Gastrocnemius medialis (tissue), 4 donors: ENCODE results near the gene TACR1. TPM values are rescaled to one million over a fixed set of nuclear protein-coding genes. Genes with fewer than 3 reads are reported as not detected.
"Not testable (repeated sequence)": the region's sequence is repeated elsewhere in the genome, so short reads cannot be mapped to it uniquely, and the experiment has no call there.

Experiments used
- ATAC-seq, 2 donors: fragments of 150-250 bp; one replicate each; pipeline ENCODE4 v1.9.1; 2016
- DNase-seq, 2 donors: peaks; one replicate each; pipeline ENCODE4 v3.0.0-alpha.2; 2019
- H3K27ac ChIP-seq, 4 donors: fragments of 200-600 bp; sonication (generic); 1 replicate in 1 of 4; 2 replicates in 3 of 4; pipeline ENCODE4 v1.5.1; 2016 to 2018; ENCODE audit warnings: mild to moderate bottlenecking in 2 of 4, moderate library complexity in 1 of 4
- H3K27me3 ChIP-seq, 3 donors: fragments of 200-600 bp; sonication (generic) in 2 of 3; 1 replicate in 1 of 3; 2 replicates in 2 of 3; pipeline versions ENCODE4 v1.5.1 to v1.6.0; 2016 to 2019; ENCODE audit warnings: mild to moderate bottlenecking in 1 of 3, moderate library complexity in 1 of 3
- H3K36me3 ChIP-seq, 2 donors: fragments of 200-600 bp; sonication (generic) in 1 of 2; one replicate each; pipeline ENCODE4 v1.5.1; 2017 to 2018
- H3K4me1 ChIP-seq, 2 donors: fragments of 200-600 bp; sonication (generic) in 1 of 2; one replicate each; pipeline ENCODE4 v1.5.1; 2016 to 2017; ENCODE audit warnings: mild to moderate bottlenecking in 2 of 2
- H3K4me3 ChIP-seq, 4 donors: fragments of 200-600 bp; sonication (generic) in 3 of 4; 1 replicate in 1 of 4; 2 replicates in 3 of 4; pipeline ENCODE4 v1.5.1; 2016 to 2019; ENCODE audit warnings: mild to moderate bottlenecking in 2 of 4
- H3K9me3 ChIP-seq, 3 donors: fragments of 200-600 bp; sonication (generic) in 2 of 3; 1 replicate in 1 of 3; 2 replicates in 2 of 3; pipeline ENCODE4 v1.5.1; 2016 to 2019
- CTCF ChIP-seq, 5 experiments: fragments of 450-650 bp in 3 of 5; fragments of 200-600 bp in 2 of 5; sonication (generic) in 2 of 5; IDR thresholded peaks in 4 of 5; conservative IDR thresholded peaks in 1 of 5; 1 replicate in 4 of 5; 2 replicates in 1 of 5; pipeline ENCODE4 v1.5.1; 2016 to 2019; ENCODE audit warnings: antibody characterized with exemption in 5 of 5, mild to moderate bottlenecking in 3 of 5, moderate library complexity in 3 of 5
- POLR2A ChIP-seq, 2 donors: fragments of 450-650 bp; IDR thresholded peaks; one replicate each; pipeline ENCODE4 v1.6.1; 2017; ENCODE audit warnings: antibody characterized with exemption in 2 of 2, mild to moderate bottlenecking in 2 of 2, moderate library complexity in 2 of 2
- in situ Hi-C, 4 donors: fragments of 200-750 bp; cut with MboI; loops; one replicate each; pipeline versions ENCODE4 v1.15.0 to v1.8.0; 2017; ENCODE audit warnings: low sequenced_read_pairs in 4 of 4
- intact Hi-C: fragments of 100-400 bp; cut with DNase I; formaldehyde crosslinking; loops from one replicate; pipeline ENCODE4 v1.15.1; 2023; ENCODE audit warnings: low total_unique reads
- total RNA-seq, 4 donors: library from RNA; depleted of rRNA; stranded (reverse); fragments of >200 nt; gene quantifications; one replicate each; pipeline versions ENCODE4 v1.1.0 to v1.2.3, GENCODE V29; 2016

Gene TACR1
- total RNA-seq, 4 donors from 2014 or later = 0.07 to 0.42 (median 0.19) TPM

- no peak for DNase-seq
- Histone ChIP-seq H3K36me3 (no peaks in the 10 kb centered on the region), H3K27ac (no peak overlapping the region), H3K27me3 (no peaks in the 10 kb centered on the region), H3K4me1 (no peaks in the 10 kb centered on the region), H3K9me3 (no peaks in the 10 kb centered on the region), H3K4me3 (no peak overlapping the region)
- no peak for TF ChIP-seq CTCF (IDR thresholded peaks at IDR 0.05 in 4 of 5, conservative IDR thresholded peaks at IDR 0.05 in 1 of 5)
- TF ChIP-seq POLR2A (IDR thresholded peaks at IDR 0.05) = no peak
- in situ Hi-C loops (no loop called here), intact Hi-C loops (no loop called here)
- ATAC-seq = no peak
Observed at GRCh38 chr2:75175456-75175855, 23.9 kb downstream of the TACR1 start.

GRCh38 chr2:75174981-75175380 is 24.3 kb downstream of the TACR1 start:
- Histone ChIP-seq H3K27me3 (no peaks in the 10 kb centered on the region), H3K4me1 (no peaks in the 10 kb centered on the region), H3K9me3 (no peaks in the 10 kb centered on the region), H3K36me3 (no peaks in the 10 kb centered on the region), H3K27ac (no peak overlapping the region), H3K4me3 (no peak overlapping the region)
- TF ChIP-seq POLR2A (IDR thresholded peaks at IDR 0.05) (no peak), CTCF (IDR thresholded peaks at IDR 0.05 in 4 of 5, conservative IDR thresholded peaks at IDR 0.05 in 1 of 5) (no peak)
- in situ Hi-C loops = no loop called here
- DNase-seq (no peak), ATAC-seq (no peak)
- intact Hi-C loops = no loop called here

GRCh38 chr2:75174519-75174918 is 24.8 kb downstream of the TACR1 start:
- in situ Hi-C loops = no loop called here
- intact Hi-C loops = no loop called here
- no peaks in the 10 kb centered on the region for H3K27me3 ChIP-seq
- DNase-seq (no peak), ATAC-seq (no peak)
- H3K27ac ChIP-seq = no peak overlapping the region
- H3K4me1 ChIP-seq = no peaks in the 10 kb centered on the region
- H3K9me3 ChIP-seq = no peaks in the 10 kb centered on the region
- H3K36me3 ChIP-seq = no peaks in the 10 kb centered on the region
- TF ChIP-seq CTCF (IDR thresholded peaks at IDR 0.05 in 4 of 5, conservative IDR thresholded peaks at IDR 0.05 in 1 of 5) (no peak), POLR2A (IDR thresholded peaks at IDR 0.05) (no peak)
- no peak overlapping the region for H3K4me3 ChIP-seq

GRCh38 chr2:75173740-75174139 is 25.6 kb downstream of the TACR1 start:
- Histone ChIP-seq H3K4me3 (no peak overlapping the region), H3K9me3 (no peaks in the 10 kb centered on the region), H3K4me1 (no peaks in the 10 kb centered on the region), H3K27ac (no peak overlapping the region), H3K36me3 (no peaks in the 10 kb centered on the region), H3K27me3 (no peaks in the 10 kb centered on the region)
- intact Hi-C loops (no loop called here), in situ Hi-C loops (no loop called here)
- ATAC-seq = no peak
- no peak for DNase-seq
- TF ChIP-seq CTCF (IDR thresholded peaks at IDR 0.05 in 4 of 5, conservative IDR thresholded peaks at IDR 0.05 in 1 of 5) (no peak), POLR2A (IDR thresholded peaks at IDR 0.05) (no peak)

GRCh38 chr2:75171423-75171822 is 27.9 kb downstream of the TACR1 start:
- H3K4me1 ChIP-seq, DNase-seq, in situ Hi-C loops, H3K9me3 ChIP-seq, H3K4me3 ChIP-seq, H3K36me3 ChIP-seq, H3K27me3 ChIP-seq, H3K27ac ChIP-seq, ATAC-seq, intact Hi-C loops: not testable (repeated sequence)
